ENCODE data around the gene PPP1R9B. TPM values are rescaled to one million over a fixed set of nuclear protein-coding genes. Genes with fewer than 3 reads are reported as not detected.

The PPP1R9B gene
- total and polyA plus RNA-seq, 2 donors: 16.6 to 29.6 TPM

DNA sequence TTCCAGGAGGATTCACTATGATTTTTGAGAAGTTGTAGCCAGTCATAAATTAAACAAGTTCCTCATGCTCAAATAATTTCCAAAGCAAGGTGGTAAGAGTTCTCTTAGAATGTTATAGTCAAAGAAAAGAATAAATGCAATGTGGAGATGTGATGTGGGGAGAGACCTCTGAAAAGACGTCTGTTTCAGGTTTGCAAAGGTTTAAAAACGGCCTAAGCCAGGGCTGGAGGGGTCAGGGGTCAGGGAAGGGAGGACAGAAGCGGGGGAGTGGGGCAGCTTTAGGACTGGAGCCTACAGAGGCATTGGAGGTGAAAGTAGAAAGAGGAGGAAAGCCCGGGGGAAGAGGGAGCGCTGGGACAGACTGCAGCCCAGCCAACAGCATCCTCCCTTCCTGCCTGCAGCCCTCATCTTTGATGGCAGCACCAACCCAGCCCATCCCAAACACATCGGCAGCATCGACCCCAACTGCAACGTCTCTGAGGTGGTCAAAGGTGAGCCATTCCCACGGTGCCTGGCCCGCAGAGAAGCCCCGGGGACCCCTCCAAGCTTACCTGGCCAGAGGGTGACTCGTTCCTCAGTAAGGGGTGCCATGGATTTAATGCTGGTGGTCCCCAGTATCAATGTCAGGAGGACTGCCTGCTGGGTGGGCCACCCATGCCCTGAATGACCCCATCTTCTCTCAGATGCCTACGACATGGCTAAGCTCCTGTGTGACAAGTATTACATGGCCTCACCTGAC lies 43.9 kb downstream of the PPP1R9B start:
- H3K4me3 ChIP-seq (ENCODE audit: low read depth, low read length): no peak overlapping the region
- DNase-seq (ENCODE audit: extremely low spot score): no peak
- no peaks in the 10 kb centered on the region for H3K4me1 ChIP-seq (ENCODE audit: insufficient read depth)
- H3K27ac ChIP-seq (ENCODE audit: low read depth): no peak overlapping the region
- 72% methylated on average over 13 of the region's 13 CpGs for WGBS
- H3K36me3 ChIP-seq (ENCODE audit: insufficient read depth): no peaks in the 10 kb centered on the region

DNA sequence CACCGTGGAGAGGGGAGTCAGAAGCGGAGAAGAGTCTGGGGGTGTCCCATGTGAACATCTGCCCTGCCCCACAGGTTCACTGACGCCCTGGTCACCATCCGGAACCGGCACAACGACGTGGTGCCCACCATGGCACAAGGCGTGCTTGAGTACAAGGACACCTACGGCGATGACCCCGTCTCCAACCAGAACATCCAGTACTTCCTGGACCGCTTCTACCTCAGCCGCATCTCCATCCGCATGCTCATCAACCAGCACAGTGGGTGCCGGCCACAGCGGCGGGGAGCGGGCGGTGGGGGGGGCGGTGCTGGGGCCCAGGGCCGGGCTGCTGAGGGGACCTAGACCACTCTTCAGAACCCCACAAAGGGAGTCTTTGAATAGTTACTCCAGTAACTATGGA lies 44.7 kb downstream of the PPP1R9B start:
- Histone ChIP-seq H3K27ac (ENCODE audit: low read depth) (no peak overlapping the region), H3K4me1 (ENCODE audit: insufficient read depth) (no peaks in the 10 kb centered on the region), H3K36me3 (ENCODE audit: insufficient read depth) (no peaks in the 10 kb centered on the region), H3K4me3 (ENCODE audit: low read depth, low read length) (no peak overlapping the region)
- 91% methylated on average over 21 of the region's 21 CpGs for WGBS
- DNase-seq (ENCODE audit: extremely low spot score): no peak

GRCh38 chr17:50103941-50104340 lies 46.5 kb downstream of the PPP1R9B start:
- Histone ChIP-seq H3K4me3 (ENCODE audit: low read depth, low read length) (no peak overlapping the region), H3K4me1 (ENCODE audit: insufficient read depth) (no peaks in the 10 kb centered on the region), H3K36me3 (ENCODE audit: insufficient read depth) (no peaks in the 10 kb centered on the region), H3K27ac (ENCODE audit: low read depth) (no peak overlapping the region)
- DNase-seq (ENCODE audit: extremely low spot score): no peak
- WGBS: 90% methylated on average over 5 of the region's 5 CpGs

- H3K27ac ChIP-seq (ENCODE audit: low read depth): no peak overlapping the region
- DNase-seq (ENCODE audit: extremely low spot score): no peak
- no peaks in the 10 kb centered on the region for H3K36me3 ChIP-seq (ENCODE audit: insufficient read depth)
- WGBS: 75% methylated on average over 2 of the region's 2 CpGs
- H3K4me1 ChIP-seq (ENCODE audit: insufficient read depth): no peaks in the 10 kb centered on the region
- no peak overlapping the region for H3K4me3 ChIP-seq (ENCODE audit: low read depth, low read length)
These were observed 47.2 kb downstream of the PPP1R9B start for GRCh38 chr17:50103252-50103651.

GRCh38 chr17:50102164-50102991 lies 48.1 kb downstream of the PPP1R9B start:
- WGBS: 71% methylated on average over 15 of the region's 15 CpGs
- DNase-seq (ENCODE audit: extremely low spot score): no peak
- Histone ChIP-seq H3K4me3 (ENCODE audit: low read depth, low read length) (no peak overlapping the region), H3K27ac (ENCODE audit: low read depth) (no peak overlapping the region), H3K36me3 (ENCODE audit: insufficient read depth) (no peaks in the 10 kb centered on the region), H3K4me1 (ENCODE audit: insufficient read depth) (no peaks in the 10 kb centered on the region)

DNA sequence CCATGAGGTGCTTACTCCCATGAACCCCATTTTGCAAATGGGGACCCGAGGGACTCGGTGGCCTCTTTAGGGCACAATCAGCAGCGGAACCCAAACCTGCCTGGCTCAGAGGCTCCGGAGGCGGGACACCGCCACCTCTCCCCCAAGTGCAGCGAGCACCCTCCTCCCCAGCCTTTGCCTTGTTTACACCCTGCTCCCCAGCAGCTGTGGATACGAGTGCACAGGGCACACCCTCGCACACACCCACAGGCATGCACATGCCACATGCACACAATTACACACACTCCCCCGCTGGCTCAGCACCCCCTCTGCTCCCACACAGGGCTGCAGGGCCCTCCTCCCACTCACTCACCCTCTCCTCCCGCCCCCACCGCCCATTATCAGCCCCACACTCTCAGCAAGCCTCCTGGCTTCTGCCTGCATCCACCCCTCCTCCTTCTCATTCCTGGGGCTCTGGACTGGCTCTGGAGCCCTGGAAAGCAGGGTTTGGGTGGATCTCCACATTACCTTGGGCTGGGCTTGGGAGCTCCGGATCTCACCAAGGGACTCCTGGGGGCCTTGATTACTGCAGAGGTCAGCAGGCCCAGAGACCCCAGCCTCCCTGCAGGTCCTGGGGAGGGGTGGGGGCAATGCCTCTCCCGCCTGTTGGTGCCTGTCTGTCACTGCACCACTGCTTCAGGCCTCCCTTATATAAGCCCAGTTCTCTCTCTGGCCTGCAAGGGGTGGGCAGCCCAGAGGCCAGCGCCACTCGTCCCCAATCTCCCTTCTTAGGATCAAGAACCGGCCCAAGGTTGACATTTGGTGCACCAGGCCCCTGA lies 48.9 kb downstream of the PPP1R9B start:
- 33% methylated on average over 17 of the region's 17 CpGs for WGBS
- Histone ChIP-seq H3K27ac (ENCODE audit: low read depth) (no peak overlapping the region), H3K4me1 (ENCODE audit: insufficient read depth) (no peaks in the 10 kb centered on the region), H3K4me3 (ENCODE audit: low read depth, low read length) (no peak overlapping the region), H3K36me3 (ENCODE audit: insufficient read depth) (no peaks in the 10 kb centered on the region)
- DNase-seq (ENCODE audit: extremely low spot score): no peak

DNA sequence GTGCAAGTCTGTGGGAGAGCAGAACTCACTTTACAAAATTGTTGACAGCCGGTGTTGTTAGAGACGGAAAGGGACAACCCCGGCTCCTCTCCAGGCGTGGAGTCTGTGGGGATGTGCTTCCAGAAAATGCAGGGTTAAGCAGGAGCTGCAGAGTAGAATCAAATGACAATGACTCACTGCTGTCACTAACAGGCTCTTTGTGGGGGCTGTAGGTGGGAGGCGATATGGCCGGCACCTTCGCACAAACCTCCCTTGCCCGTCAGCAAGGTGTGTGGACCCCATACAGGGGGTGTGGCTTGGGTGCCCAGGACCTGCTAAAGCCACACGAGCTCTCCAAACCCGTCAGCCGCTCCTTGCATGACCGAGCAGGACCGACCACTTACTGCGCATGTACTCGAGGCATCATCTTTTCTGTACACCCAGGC lies 49.5 kb downstream of the PPP1R9B start:
- no peak overlapping the region for H3K27ac ChIP-seq (ENCODE audit: low read depth)
- H3K36me3 ChIP-seq (ENCODE audit: insufficient read depth): no peaks in the 10 kb centered on the region
- H3K4me3 ChIP-seq (ENCODE audit: low read depth, low read length): no peak overlapping the region
- no peak for DNase-seq (ENCODE audit: extremely low spot score)
- H3K4me1 ChIP-seq (ENCODE audit: insufficient read depth): no peaks in the 10 kb centered on the region
- 32% methylated on average over 15 of the region's 15 CpGs for WGBS

- WGBS: 74% methylated on average over 5 of the region's 5 CpGs
- H3K4me1 ChIP-seq (ENCODE audit: insufficient read depth): no peaks in the 10 kb centered on the region
- H3K4me3 ChIP-seq (ENCODE audit: low read depth, low read length): no peak overlapping the region
- no peaks in the 10 kb centered on the region for H3K36me3 ChIP-seq (ENCODE audit: insufficient read depth)
- DNase-seq (ENCODE audit: extremely low spot score): no peak
- H3K27ac ChIP-seq (ENCODE audit: low read depth): no peak overlapping the region
These were observed 50.0 kb downstream of the PPP1R9B start for GRCh38 chr17:50100480-50100883.

GRCh38 chr17:50099003-50099402 lies 51.5 kb downstream of the PPP1R9B start:
- no peak for DNase-seq (ENCODE audit: extremely low spot score)
- Histone ChIP-seq H3K4me1 (ENCODE audit: insufficient read depth) (no peaks in the 10 kb centered on the region), H3K36me3 (ENCODE audit: insufficient read depth) (no peaks in the 10 kb centered on the region), H3K4me3 (ENCODE audit: low read depth, low read length) (no peak overlapping the region), H3K27ac (ENCODE audit: low read depth) (no peak overlapping the region)
- 83% methylated on average over 5 of the region's 5 CpGs for WGBS

- Histone ChIP-seq H3K36me3 (ENCODE audit: insufficient read depth) (no peaks in the 10 kb centered on the region), H3K4me3 (ENCODE audit: low read depth, low read length) (no peak overlapping the region), H3K4me1 (ENCODE audit: insufficient read depth) (no peaks in the 10 kb centered on the region), H3K27ac (ENCODE audit: low read depth) (no peak overlapping the region)
- WGBS: 83% methylated on average over 4 of the region's 4 CpGs
- DNase-seq (ENCODE audit: extremely low spot score): no peak
These were observed 51.9 kb downstream of the PPP1R9B start for GRCh38 chr17:50098583-50098982.

DNA sequence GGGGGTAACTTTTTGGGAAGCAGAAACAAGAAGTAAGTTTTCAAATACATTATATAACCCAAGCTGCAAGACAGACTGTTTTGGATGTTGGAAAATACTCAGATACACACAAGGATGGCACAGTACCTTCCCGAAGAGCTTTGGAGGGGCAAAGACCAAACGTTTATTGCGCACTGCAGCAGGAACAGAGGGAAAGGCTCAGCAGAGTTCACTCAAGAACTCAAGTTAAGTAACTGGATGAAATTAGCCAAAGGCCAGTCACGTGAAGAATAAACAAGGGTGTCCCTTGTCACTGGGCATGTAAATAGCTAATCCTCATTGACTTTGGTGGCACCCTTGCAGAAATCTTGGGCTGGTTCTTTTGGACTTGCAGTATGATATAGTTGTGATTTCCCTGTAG lies 52.6 kb downstream of the PPP1R9B start:
- no peaks in the 10 kb centered on the region for H3K36me3 ChIP-seq (ENCODE audit: insufficient read depth)
- no peak for DNase-seq (ENCODE audit: extremely low spot score)
- H3K4me3 ChIP-seq (ENCODE audit: low read depth, low read length): no peak overlapping the region
- H3K27ac ChIP-seq (ENCODE audit: low read depth): no peak overlapping the region
- 83% methylated on average over 4 of the region's 4 CpGs for WGBS
- no peaks in the 10 kb centered on the region for H3K4me1 ChIP-seq (ENCODE audit: insufficient read depth)

- Histone ChIP-seq H3K4me1 (ENCODE audit: insufficient read depth) (no peaks in the 10 kb centered on the region), H3K36me3 (ENCODE audit: insufficient read depth) (no peaks in the 10 kb centered on the region), H3K4me3 (ENCODE audit: low read depth, low read length) (no peak overlapping the region), H3K27ac (ENCODE audit: low read depth) (no peak overlapping the region)
- DNase-seq (ENCODE audit: extremely low spot score): no peak
- 73% methylated on average over 7 of the region's 7 CpGs for WGBS
These were observed 53.0 kb downstream of the PPP1R9B start for GRCh38 chr17:50097455-50097854.

- DNase-seq (ENCODE audit: extremely low spot score): no peak
- WGBS: 75% methylated on average over 3 of the region's 3 CpGs
- no peak overlapping the region for H3K27ac ChIP-seq (ENCODE audit: low read depth)
- no peaks in the 10 kb centered on the region for H3K4me1 ChIP-seq (ENCODE audit: insufficient read depth)
- no peak overlapping the region for H3K4me3 ChIP-seq (ENCODE audit: low read depth, low read length)
- no peaks in the 10 kb centered on the region for H3K36me3 ChIP-seq (ENCODE audit: insufficient read depth)
These were observed 53.7 kb downstream of the PPP1R9B start for GRCh38 chr17:50096758-50097157.

Data from urinary bladder (tissue), 4 donors.